Fibroblast of the aortic adventitia (primary cell): ENCODE results near the gene MAPKAP1. TPM values are rescaled to one million over a fixed set of nuclear protein-coding genes. Genes with fewer than 3 reads are reported as not detected.

ENCODE experiments used
- DNase-seq: peaks from one replicate; pipeline ENCODE4 v3.0.0-alpha.2; 2010; ENCODE audit warnings: low read depth
- H3K4me3 ChIP-seq: 2 replicates; pipeline ENCODE4 v1.5.1; 2011; ENCODE audit warnings: low read depth, mild to moderate bottlenecking, control low read depth, low read length, moderate library complexity
- CTCF ChIP-seq: IDR thresholded peaks from 2 replicates; pipeline ENCODE4 v1.5.1; 2011; ENCODE audit warnings: mild to moderate bottlenecking, low read length, control low read depth, inconsistent platforms; ENCODE audit not compliant: insufficient read depth
- total RNA-seq: library from RNA; depleted of rRNA; stranded (reverse); fragments of >200 nt; gene quantifications from 2 replicates; pipeline ENCODE4 v1.2.3, GENCODE V29; 2012; ENCODE audit warnings: low replicate concordance

MAPKAP1 gene
- total RNA-seq, 1 donor, result 90.6 TPM

GRCh38 chr9:125649315-125649714 lies 57.7 kb downstream of the MAPKAP1 start:
- peak overlapping the region; percentile 42 for H3K4me3 ChIP-seq
- DNase-seq, result peak; percentile 67
- TF ChIP-seq CTCF, result no peak

- DNase-seq, result no peak
- no peak overlapping the region for H3K4me3 ChIP-seq
- TF ChIP-seq CTCF, result no peak
Measured at GRCh38 chr9:125648294-125648693, 58.7 kb downstream of the MAPKAP1 start.

- no peak overlapping the region for H3K4me3 ChIP-seq
- DNase-seq, result peak; percentile 21
Measured at GRCh38 chr9:125646621-125647100, 60.3 kb downstream of the MAPKAP1 start.

GRCh38 chr9:125646217-125646616 lies 60.8 kb downstream of the MAPKAP1 start:
- no peak overlapping the region for H3K4me3 ChIP-seq
- DNase-seq, result peak; percentile 44
- TF ChIP-seq CTCF, result no peak

More at GRCh38 chr9:125646621-125647100, 60.3 kb downstream of the MAPKAP1 start:
- TF ChIP-seq CTCF, result no peak

- H3K4me3 ChIP-seq, result no peak overlapping the region
- no peak for DNase-seq
- no peak for TF ChIP-seq CTCF
Measured at GRCh38 chr9:125644819-125645507, 62.0 kb downstream of the MAPKAP1 start.

- H3K4me3 ChIP-seq, result no peak overlapping the region
- TF ChIP-seq CTCF, result no peak
- no peak for DNase-seq
Measured at GRCh38 chr9:125642311-125642710, 64.7 kb downstream of the MAPKAP1 start.
